ENCODE measurements around the gene SP7.

DNA sequence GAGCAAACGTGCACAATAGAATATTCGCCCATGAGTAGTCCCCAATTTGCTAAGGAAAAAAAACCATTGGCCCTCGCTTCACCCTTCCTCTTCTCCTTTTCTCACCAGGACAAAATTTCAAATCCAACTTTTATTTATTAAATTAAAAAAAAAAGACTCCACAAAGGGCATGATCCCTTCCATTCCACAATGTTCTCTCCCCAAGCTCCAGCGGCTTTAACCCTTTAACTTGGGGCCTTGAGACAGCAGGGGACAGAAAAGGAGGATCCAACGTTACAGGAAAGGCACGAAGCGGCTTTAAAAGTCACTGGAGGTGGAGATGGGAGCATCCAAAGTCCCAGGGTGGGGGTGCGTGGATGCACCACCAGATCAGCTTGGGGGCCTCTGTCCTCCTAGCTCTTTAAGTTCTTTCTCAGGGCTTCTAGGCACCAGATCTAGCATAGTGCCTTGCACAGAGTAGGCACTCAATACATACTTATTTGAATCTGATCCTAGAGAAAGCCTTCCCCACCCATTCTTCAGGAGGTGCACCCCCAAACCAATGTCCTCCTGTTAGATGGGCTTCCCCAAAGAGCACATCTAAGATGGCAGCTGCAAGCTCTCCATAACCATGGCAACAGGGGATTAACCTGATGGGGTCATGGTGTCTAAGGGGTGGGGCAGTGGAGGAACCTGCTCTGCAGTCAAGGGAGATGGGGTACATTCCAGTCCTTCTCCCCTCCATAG lies 9.5 kb downstream of the SP7 start:
- TF ChIP-seq, protein P1, sequence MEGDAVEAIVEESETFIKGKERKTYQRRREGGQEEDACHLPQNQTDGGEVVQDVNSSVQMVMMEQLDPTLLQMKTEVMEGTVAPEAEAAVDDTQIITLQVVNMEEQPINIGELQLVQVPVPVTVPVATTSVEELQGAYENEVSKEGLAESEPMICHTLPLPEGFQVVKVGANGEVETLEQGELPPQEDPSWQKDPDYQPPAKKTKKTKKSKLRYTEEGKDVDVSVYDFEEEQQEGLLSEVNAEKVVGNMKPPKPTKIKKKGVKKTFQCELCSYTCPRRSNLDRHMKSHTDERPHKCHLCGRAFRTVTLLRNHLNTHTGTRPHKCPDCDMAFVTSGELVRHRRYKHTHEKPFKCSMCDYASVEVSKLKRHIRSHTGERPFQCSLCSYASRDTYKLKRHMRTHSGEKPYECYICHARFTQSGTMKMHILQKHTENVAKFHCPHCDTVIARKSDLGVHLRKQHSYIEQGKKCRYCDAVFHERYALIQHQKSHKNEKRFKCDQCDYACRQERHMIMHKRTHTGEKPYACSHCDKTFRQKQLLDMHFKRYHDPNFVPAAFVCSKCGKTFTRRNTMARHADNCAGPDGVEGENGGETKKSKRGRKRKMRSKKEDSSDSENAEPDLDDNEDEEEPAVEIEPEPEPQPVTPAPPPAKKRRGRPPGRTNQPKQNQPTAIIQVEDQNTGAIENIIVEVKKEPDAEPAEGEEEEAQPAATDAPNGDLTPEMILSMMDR (conservative IDR thresholded peaks at IDR 0.05; ENCODE audit: low read length), result no peak
- no peak for TF ChIP-seq EZH2phosphoT487 (IDR thresholded peaks at IDR 0.05; ENCODE audit: borderline replicate concordance)

Data from Loucy (cell line).